Measurements from ENCODE around the gene CEP170.

The CEP170 gene

DNA sequence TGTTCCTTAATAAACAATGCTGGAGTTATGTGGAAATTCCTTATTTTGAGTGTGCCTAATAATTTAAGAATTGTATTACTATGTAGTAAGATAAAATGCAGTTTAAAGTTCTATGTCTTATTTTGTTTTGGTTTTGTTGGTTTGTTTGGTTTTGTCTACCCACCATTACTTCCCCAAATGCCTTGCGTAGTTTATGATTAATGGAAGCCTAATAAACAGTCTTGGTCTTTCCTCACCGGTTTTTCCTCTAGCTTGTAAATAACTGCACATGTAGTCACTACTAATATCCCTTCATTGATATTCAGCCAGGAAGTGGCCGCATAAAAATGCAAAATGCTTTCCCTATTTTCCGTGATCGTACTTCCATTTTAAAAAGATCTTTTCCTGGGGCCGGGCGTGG, 3.6 kb upstream of the CEP170 start:
- H3K27me3 ChIP-seq (replicated peaks; ENCODE audit: control insufficient read depth, insufficient read depth, low read length), result no peaks in the 10 kb centered on the region
- H3K36me3 ChIP-seq (ENCODE audit: control insufficient read depth, insufficient read depth, low read length), result no peaks in the 10 kb centered on the region
- DNase-seq (ENCODE audit: extremely low read depth, insufficient read length), result no peak
- TF ChIP-seq, protein P1, sequence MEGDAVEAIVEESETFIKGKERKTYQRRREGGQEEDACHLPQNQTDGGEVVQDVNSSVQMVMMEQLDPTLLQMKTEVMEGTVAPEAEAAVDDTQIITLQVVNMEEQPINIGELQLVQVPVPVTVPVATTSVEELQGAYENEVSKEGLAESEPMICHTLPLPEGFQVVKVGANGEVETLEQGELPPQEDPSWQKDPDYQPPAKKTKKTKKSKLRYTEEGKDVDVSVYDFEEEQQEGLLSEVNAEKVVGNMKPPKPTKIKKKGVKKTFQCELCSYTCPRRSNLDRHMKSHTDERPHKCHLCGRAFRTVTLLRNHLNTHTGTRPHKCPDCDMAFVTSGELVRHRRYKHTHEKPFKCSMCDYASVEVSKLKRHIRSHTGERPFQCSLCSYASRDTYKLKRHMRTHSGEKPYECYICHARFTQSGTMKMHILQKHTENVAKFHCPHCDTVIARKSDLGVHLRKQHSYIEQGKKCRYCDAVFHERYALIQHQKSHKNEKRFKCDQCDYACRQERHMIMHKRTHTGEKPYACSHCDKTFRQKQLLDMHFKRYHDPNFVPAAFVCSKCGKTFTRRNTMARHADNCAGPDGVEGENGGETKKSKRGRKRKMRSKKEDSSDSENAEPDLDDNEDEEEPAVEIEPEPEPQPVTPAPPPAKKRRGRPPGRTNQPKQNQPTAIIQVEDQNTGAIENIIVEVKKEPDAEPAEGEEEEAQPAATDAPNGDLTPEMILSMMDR (IDR thresholded peaks at IDR 0.05; ENCODE audit: insufficient read depth, low read length, poor library complexity, severe bottlenecking), result no peak
- H3K4me3 ChIP-seq (replicated peaks; ENCODE audit: low read depth, low read length), result no peak overlapping the region

DNA sequence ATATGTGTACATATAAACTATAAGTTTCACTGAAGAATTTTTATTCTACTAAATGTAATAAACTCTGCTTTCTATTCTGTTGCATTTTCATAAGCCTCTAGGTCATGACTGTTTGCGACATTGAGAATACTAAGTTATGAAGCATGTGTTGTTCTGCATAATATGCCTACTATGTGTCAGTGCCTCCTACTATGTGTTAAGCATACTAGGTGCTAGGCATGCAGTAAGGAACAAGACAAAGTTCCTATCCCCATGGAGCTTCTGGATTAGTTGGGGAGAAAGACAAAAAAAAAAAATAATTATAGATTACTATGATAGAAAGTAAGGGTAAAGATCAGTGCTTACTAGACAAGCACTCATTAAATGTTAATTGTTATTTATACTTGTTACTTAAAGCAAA, 2.1 kb upstream of the CEP170 start:
- no peak for DNase-seq (ENCODE audit: extremely low read depth, insufficient read length)
- TF ChIP-seq, protein P1 (IDR thresholded peaks at IDR 0.05; ENCODE audit: insufficient read depth, low read length, poor library complexity, severe bottlenecking), result no peak
- Histone ChIP-seq H3K4me3 (replicated peaks; ENCODE audit: low read depth, low read length) (no peak overlapping the region), H3K36me3 (ENCODE audit: control insufficient read depth, insufficient read depth, low read length) (no peaks in the 10 kb centered on the region), H3K27me3 (replicated peaks; ENCODE audit: control insufficient read depth, insufficient read depth, low read length) (no peaks in the 10 kb centered on the region)

DNA sequence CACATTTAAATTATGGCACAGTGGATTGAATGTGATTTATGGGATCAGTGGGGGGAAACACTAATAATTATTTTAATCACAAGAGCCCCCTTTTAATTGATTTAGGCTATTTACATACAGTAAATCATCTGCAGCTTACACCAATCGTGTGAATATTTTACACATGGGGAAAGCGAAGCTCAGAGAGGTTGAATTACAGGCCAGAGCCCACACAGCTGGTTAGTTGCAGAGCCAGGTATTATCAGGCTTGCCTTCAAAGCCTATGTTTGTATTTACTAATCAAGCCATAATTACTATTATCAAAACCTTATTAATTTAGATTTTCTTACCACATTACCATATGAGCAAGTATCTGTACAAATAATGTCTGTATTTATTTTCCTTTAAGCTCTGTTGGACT, 1.5 kb upstream of the CEP170 start:
- Histone ChIP-seq H3K36me3 (ENCODE audit: control insufficient read depth, insufficient read depth, low read length) (no peaks in the 10 kb centered on the region), H3K27me3 (replicated peaks; ENCODE audit: control insufficient read depth, insufficient read depth, low read length) (no peaks in the 10 kb centered on the region), H3K4me3 (replicated peaks; ENCODE audit: low read depth, low read length) (peak overlapping the region; percentile 90)
- no peak for DNase-seq (ENCODE audit: extremely low read depth, insufficient read length)
- TF ChIP-seq, protein P1 (IDR thresholded peaks at IDR 0.05; ENCODE audit: insufficient read depth, low read length, poor library complexity, severe bottlenecking), result no peak

DNA sequence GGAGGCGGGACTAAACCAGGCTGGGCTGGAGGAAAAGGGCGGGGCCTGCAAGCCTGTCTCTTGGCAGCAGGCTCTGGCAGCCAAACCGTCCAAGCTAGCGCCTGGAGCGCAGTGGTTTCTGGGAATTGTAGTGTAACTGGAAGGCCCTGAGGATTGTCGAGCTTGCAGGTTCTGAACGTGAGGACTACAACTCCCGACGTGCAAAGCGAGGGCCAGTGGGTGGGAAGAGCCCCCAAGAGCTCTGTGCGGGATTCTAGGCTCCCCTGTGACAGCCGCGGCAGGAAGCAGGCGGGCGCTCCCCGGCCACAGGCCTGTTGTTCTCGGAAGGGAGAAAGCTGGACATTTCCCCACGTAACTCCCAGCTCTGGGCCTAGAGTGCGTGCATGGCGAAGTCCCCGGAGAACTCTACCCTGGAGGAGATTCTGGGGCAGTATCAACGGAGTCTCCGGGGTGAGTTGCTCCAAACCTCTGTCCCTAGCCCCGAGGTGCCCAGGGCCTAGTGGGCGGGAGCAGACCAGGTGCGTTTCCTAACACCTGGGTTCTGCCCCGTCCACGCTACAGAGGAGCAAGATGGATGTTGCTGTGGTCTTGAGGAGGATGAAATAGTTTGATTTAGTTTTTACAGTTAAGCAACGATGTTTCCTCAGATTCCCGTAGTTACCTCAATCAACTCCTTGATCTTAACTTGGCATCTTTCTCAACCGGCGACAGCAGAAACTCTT, 871 bp upstream of the CEP170 start, which contains the start of gene SDCCAG8:
TSS of gene SDCCAG8 (plus strand) at position 251 of the 722 bp plus-strand sequence. CDS start at position 384, 133 bp downstream.
- DNase-seq (ENCODE audit: extremely low read depth, insufficient read length), result peak; percentile 90
- Histone ChIP-seq H3K27me3 (replicated peaks; ENCODE audit: control insufficient read depth, insufficient read depth, low read length) (no peaks in the 10 kb centered on the region), H3K4me3 (replicated peaks; ENCODE audit: low read depth, low read length) (peak within 1 kb of the TSS; percentile 90), H3K36me3 (ENCODE audit: control insufficient read depth, insufficient read depth, low read length) (no peaks in the 10 kb centered on the region)
- TF ChIP-seq, protein P1 (IDR thresholded peaks at IDR 0.05; ENCODE audit: insufficient read depth, low read length, poor library complexity, severe bottlenecking), result no peak

DNA sequence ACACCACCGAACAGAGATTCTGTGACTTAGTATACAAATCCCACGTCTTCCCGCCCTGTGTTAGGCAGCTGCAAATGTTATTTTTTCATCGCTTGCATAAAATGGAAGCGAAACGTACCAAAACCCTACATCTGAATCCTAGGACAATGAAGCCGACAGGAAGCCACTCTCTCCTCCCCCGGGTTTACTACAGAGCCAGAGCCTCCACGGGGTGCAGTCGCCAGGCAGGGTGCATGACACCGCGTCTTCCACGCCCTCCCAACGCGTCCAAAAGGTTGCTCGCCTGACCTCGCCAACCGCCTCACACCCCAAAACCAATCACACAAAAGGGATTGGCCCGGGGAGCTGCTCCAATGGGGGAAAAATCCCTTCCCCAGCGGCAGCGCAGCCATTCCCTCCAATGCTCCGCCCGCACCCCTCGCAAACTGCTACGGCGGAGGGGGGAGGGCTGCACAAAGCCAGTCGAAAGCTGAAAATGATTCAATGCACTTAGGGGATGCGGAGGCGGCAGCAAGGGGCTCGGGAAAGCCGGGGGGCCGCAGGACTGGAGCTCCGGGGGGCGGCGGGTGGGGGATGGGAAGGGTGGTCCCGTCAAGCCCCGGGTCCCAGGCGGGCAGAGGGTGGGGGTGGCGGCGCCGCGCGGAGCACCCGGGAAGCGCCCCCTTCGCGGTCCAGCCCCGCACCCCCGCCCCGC, 701 bp downstream of the CEP170 start:
- Histone ChIP-seq H3K36me3 (ENCODE audit: control insufficient read depth, insufficient read depth, low read length) (no peaks in the 10 kb centered on the region), H3K27me3 (replicated peaks; ENCODE audit: control insufficient read depth, insufficient read depth, low read length) (no peaks in the 10 kb centered on the region), H3K4me3 (replicated peaks; ENCODE audit: low read depth, low read length) (peak overlapping the region; percentile 70)
- TF ChIP-seq, protein P1 (IDR thresholded peaks at IDR 0.05; ENCODE audit: insufficient read depth, low read length, poor library complexity, severe bottlenecking), result no peak
- peak; percentile 76 for DNase-seq (ENCODE audit: extremely low read depth, insufficient read length)
